ENCODE results near the gene STAU1.

- TF ChIP-seq CTCF (IDR thresholded peaks at IDR 0.05) (no peak), POLR2A (IDR thresholded peaks at IDR 0.05) (peak in 1 of 4 donors; percentile 45)
Observed at GRCh38 chr20:49186535-49187329, 1.4 kb downstream of the STAU1 start.
